ENCODE measurements around the gene PPP1R16B.
"Not testable (repeated sequence)": the region's sequence is repeated elsewhere in the genome, so short reads cannot be mapped to it uniquely, and the experiment has no call there.

Gene PPP1R16B

GRCh38 chr20:38794057-38794456 is 11.4 kb upstream of the PPP1R16B start:
- DNase-seq: not testable (repeated sequence)

GRCh38 chr20:38798266-38798665 is 7.2 kb upstream of the PPP1R16B start:
- no peak for DNase-seq

- DNase-seq: no peak
Observed at GRCh38 chr20:38799203-38799602, 6.3 kb upstream of the PPP1R16B start.

- no peak for DNase-seq
Observed at GRCh38 chr20:38800882-38801281, 4.6 kb upstream of the PPP1R16B start.

GRCh38 chr20:38804221-38804620 is 1.3 kb upstream of the PPP1R16B start:
- no peak for DNase-seq

- peak; percentile 52 for DNase-seq
Observed at GRCh38 chr20:38804682-38805501, 605 bp upstream of the PPP1R16B start.

GRCh38 chr20:38805958-38806854 is 709 bp downstream of the PPP1R16B start:
- peak; percentile 36 for DNase-seq

- peak; percentile 25 for DNase-seq
Observed at GRCh38 chr20:38806855-38807655, 1.6 kb downstream of the PPP1R16B start.

GRCh38 chr20:38809942-38810341 is 4.4 kb downstream of the PPP1R16B start:
- DNase-seq: no peak

GRCh38 chr20:38810926-38811630 is 5.6 kb downstream of the PPP1R16B start:
- DNase-seq: no peak

- no peak for DNase-seq
Observed at GRCh38 chr20:38811769-38812168, 6.3 kb downstream of the PPP1R16B start.

GRCh38 chr20:38812182-38812581 is 6.7 kb downstream of the PPP1R16B start:
- no peak for DNase-seq

GRCh38 chr20:38812709-38813573 is 7.4 kb downstream of the PPP1R16B start:
- no peak for DNase-seq

- DNase-seq: not testable (repeated sequence)
Observed at GRCh38 chr20:38813574-38813962, 8.1 kb downstream of the PPP1R16B start.

- DNase-seq: no peak
Observed at GRCh38 chr20:38815446-38815845, 9.9 kb downstream of the PPP1R16B start.

GRCh38 chr20:38818113-38819065 is 12.9 kb downstream of the PPP1R16B start:
- no peak for DNase-seq

GRCh38 chr20:38825571-38825900 is 20.0 kb downstream of the PPP1R16B start:
- DNase-seq: no peak

GRCh38 chr20:38825901-38826625 is 20.6 kb downstream of the PPP1R16B start:
- DNase-seq: no peak

GRCh38 chr20:38827770-38828281 is 22.3 kb downstream of the PPP1R16B start:
- DNase-seq: no peak

Data from stimulated activated naive CD4-positive, alpha-beta T cell treated with Interleukin-2 at 50 U/mL for 16 hours (primary cell).